Neural cell (in vitro differentiated cells): Measurements from ENCODE around the gene CTNNA2. TPM values are rescaled to one million over a fixed set of nuclear protein-coding genes. Genes with fewer than 3 reads are reported as not detected.
A peak's percentile ranks its signal among the peaks of the same experiment; 100 is the strongest.

Source experiments
- H2AFZ ChIP-seq: fragments of 200-600, 300-800 bp; sonication (generic), shearing (Covaris generic); 2 replicates; pipeline ENCODE4 v1.6.0; 2014; ENCODE audit warnings: low read depth, mild to moderate bottlenecking, antibody characterized with exemption, low read length, moderate library complexity
- H3F3A ChIP-seq: fragments of 200-600 bp; shearing (Covaris generic); 2 replicates; pipeline ENCODE4 v1.6.1; 2016; ENCODE audit warnings: mild to moderate bottlenecking, moderate library complexity, mixed read lengths, antibody characterized with exemption, low read length; ENCODE audit not compliant: insufficient read depth, poor library complexity, severe bottlenecking
- H3K27ac ChIP-seq: fragments of 200-600, 300-800 bp; sonication (generic), shearing (Covaris generic); 2 replicates; pipeline ENCODE4 v1.5.1; 2014; ENCODE audit warnings: mild to moderate bottlenecking, low read length, moderate library complexity
- H3K27me3 ChIP-seq: fragments of 300-800, 200-600 bp; sonication (generic), shearing (Covaris generic); 2 replicates; pipeline ENCODE4 v1.6.0; 2014; ENCODE audit warnings: mild to moderate bottlenecking, low read depth, low read length, moderate library complexity; ENCODE audit not compliant: insufficient read depth
- H3K36me3 ChIP-seq: fragments of 300-800, 200-600 bp; sonication (generic), shearing (Covaris generic); 2 replicates; pipeline ENCODE4 v1.5.1; 2014; ENCODE audit warnings: mild to moderate bottlenecking, antibody characterized with exemption, low read length, moderate library complexity; ENCODE audit not compliant: insufficient read depth
- H3K4me2 ChIP-seq: fragments of 300-800, 200-600 bp; sonication (generic), shearing (Covaris generic); 2 replicates; pipeline ENCODE4 v1.6.0; 2014; ENCODE audit warnings: mild to moderate bottlenecking, low read length
- H3K4me3 ChIP-seq: fragments of 300-800, 200-600 bp; sonication (generic), shearing (Covaris generic); 2 replicates; pipeline ENCODE4 v1.5.1; 2014; ENCODE audit warnings: mild to moderate bottlenecking, low read length, moderate library complexity
- H3K79me2 ChIP-seq: fragments of 200-600 bp; shearing (Covaris generic); replicated peaks from 2 replicates; pipeline ENCODE4 v1.6.0; 2014; ENCODE audit warnings: mild to moderate bottlenecking, low read length, moderate library complexity; ENCODE audit not compliant: insufficient read depth
- H3K9ac ChIP-seq: fragments of 300-800, 200-600 bp; sonication (generic), shearing (Covaris generic); 2 replicates; pipeline ENCODE4 v1.6.1; 2016; ENCODE audit warnings: mild to moderate bottlenecking, low read length, mixed read lengths
- H3K9me2 ChIP-seq: fragments of 200-600 bp; shearing (Covaris generic); 2 replicates; pipeline ENCODE4 v1.6.1; 2016; ENCODE audit warnings: mild to moderate bottlenecking, low read length, mixed read lengths; ENCODE audit not compliant: insufficient read depth
- H3K9me3 ChIP-seq: fragments of 200-600, 300-800 bp; sonication (generic), shearing (Covaris generic); 2 replicates; pipeline ENCODE4 v1.6.1; 2016; ENCODE audit warnings: mild to moderate bottlenecking, mixed run types, low read length, moderate library complexity, mixed read lengths
- H4K20me1 ChIP-seq: fragments of 200-600 bp; shearing (Covaris generic); 2 replicates; pipeline ENCODE4 v1.6.1; 2016; ENCODE audit warnings: mild to moderate bottlenecking, mixed run types; ENCODE audit not compliant: insufficient read depth
- CTCF ChIP-seq: fragments of 450-650 bp; IDR thresholded peaks from 2 replicates; pipeline ENCODE4 v1.5.1; 2014; ENCODE audit warnings: antibody characterized with exemption, mild to moderate bottlenecking, moderate library complexity; ENCODE audit not compliant: poor library complexity, severe bottlenecking
- EP300 ChIP-seq: fragments of 450-650 bp; conservative IDR thresholded peaks from 2 replicates; pipeline ENCODE4 v1.6.1; 2014; ENCODE audit warnings: antibody characterized with exemption, mild to moderate bottlenecking, moderate library complexity; ENCODE audit not compliant: poor library complexity, severe bottlenecking
- EZH2 ChIP-seq: fragments of 200-600, 300-800 bp; shearing (Covaris generic), sonication (generic); IDR thresholded peaks from 2 replicates; pipeline ENCODE4 v1.6.1; 2014; ENCODE audit warnings: antibody characterized with exemption, low read length, borderline replicate concordance, mild to moderate bottlenecking; ENCODE audit not compliant: insufficient read depth, poor library complexity, severe bottlenecking
- MXI1 ChIP-seq: fragments of 450-650 bp; conservative IDR thresholded peaks from 2 replicates; pipeline ENCODE4 v1.6.1; 2014; ENCODE audit warnings: antibody characterized with exemption, mild to moderate bottlenecking; ENCODE audit not compliant: poor library complexity, severe bottlenecking
- POLR2AphosphoS5 ChIP-seq: IDR thresholded peaks from 2 replicates; pipeline ENCODE4 v1.6.1; 2012
- RAD21 ChIP-seq: fragments of 450-650 bp; conservative IDR thresholded peaks from 2 replicates; pipeline ENCODE4 v1.6.1; 2014; ENCODE audit warnings: antibody characterized with exemption, mild to moderate bottlenecking, moderate library complexity
- REST ChIP-seq: IDR thresholded peaks from 2 replicates; pipeline ENCODE4 v1.6.1; 2012; ENCODE audit warnings: borderline replicate concordance
- SMC3 ChIP-seq: fragments of 450-650 bp; conservative IDR thresholded peaks from 2 replicates; pipeline ENCODE4 v1.6.1; 2014; ENCODE audit warnings: antibody characterized with exemption, mild to moderate bottlenecking, moderate library complexity; ENCODE audit not compliant: poor library complexity
- TAF1 ChIP-seq: IDR thresholded peaks from 2 replicates; pipeline ENCODE4 v1.6.1; 2012; ENCODE audit warnings: low read depth
- polyA plus RNA-seq: library from polyadenylated mRNA; depleted of rRNA; stranded (reverse); fragments of >200 nt; gene quantifications from 2 replicates; pipeline ENCODE4 v1.2.3, GENCODE V29; 2014

Gene CTNNA2
- polyA plus RNA-seq, 1 donor from 2014 or later: 194 TPM

DNA sequence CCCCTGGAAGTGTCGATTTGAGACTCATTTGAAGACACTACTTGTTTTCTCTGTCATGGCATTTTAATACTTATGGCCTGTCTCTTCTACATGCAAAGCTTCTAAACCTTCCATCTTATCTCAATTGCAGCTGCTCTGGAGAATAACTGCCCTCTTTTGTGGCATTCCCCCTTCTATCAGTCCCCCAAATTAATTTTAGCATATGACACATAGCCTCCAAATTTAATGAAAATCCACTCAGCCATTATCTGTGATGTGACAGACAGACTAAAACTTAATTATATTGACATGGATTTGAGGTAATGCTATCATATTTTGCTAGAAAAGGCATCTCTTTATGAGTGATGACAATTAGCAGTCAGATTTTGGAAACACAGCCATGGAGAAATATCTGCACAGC lies 720.5 kb downstream of the CTNNA2 start:
- no peak overlapping the region for H3K9ac ChIP-seq
- H3K36me3 ChIP-seq: no peaks in the 10 kb centered on the region
- TF ChIP-seq CTCF (no peak), RAD21 (no peak), EZH2 (no peak), REST (no peak), MXI1 (no peak), SMC3 (no peak), TAF1 (no peak), POLR2AphosphoS5 (no peak), EP300 (no peak)
- H3F3A ChIP-seq: no peaks in the 10 kb centered on the region
- no peaks in the 10 kb centered on the region for H3K27me3 ChIP-seq
- H3K9me2 ChIP-seq: no peaks in the 10 kb centered on the region
- H3K9me3 ChIP-seq: no peaks in the 10 kb centered on the region
- H4K20me1 ChIP-seq: no peaks in the 10 kb centered on the region
- H2AFZ ChIP-seq: no peak overlapping the region
- no peak overlapping the region for H3K27ac ChIP-seq
- no peak overlapping the region for H3K4me2 ChIP-seq
- H3K79me2 ChIP-seq: no peaks in the 10 kb centered on the region
- no peak overlapping the region for H3K4me3 ChIP-seq

DNA sequence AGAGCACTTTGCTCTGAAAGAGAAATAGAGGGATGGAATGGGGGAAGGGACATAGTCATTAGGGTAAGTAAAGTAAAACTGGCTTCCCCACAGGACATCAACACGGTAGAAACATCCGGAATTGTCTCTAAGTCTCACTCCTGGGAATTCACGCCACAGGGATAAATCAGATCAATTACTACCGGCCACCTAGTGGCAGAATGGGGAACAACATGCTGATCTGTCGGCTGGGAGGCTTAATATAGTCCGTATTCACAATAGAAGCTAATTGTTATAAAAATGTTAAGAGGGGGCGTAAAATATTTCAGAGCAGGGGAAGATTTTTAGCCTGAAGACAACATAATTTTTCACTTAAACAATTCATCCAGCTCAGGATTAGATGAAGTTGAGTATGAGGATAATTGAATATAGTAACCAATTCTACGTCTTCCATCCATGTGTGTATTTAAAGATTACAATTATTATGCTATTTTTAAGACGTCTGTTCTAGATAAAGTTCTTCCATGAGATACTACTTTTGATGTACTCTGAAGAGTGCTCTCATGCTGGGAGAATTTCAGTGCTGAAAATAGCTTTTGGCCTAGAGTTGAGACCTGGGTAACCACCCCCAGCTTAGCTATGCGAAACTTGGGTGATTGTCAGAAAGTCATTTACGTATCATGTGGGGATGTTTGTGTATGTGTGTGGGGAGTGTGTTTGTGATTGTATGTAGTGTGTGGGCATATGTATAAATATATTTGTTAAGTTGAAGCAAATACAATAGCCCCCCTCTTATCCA lies 726.0 kb downstream of the CTNNA2 start:
- Histone ChIP-seq H3K4me3 (no peak overlapping the region), H3K9me3 (no peaks in the 10 kb centered on the region), H4K20me1 (no peaks in the 10 kb centered on the region), H3K27me3 (no peaks in the 10 kb centered on the region), H3K9ac (no peak overlapping the region), H3K79me2 (no peaks in the 10 kb centered on the region), H3K27ac (no peak overlapping the region), H3K9me2 (no peaks in the 10 kb centered on the region), H3F3A (no peaks in the 10 kb centered on the region), H3K36me3 (no peaks in the 10 kb centered on the region), H2AFZ (no peak overlapping the region), H3K4me2 (no peak overlapping the region)
- peak; percentile 38 for TF ChIP-seq SMC3
- no peak for TF ChIP-seq TAF1
- TF ChIP-seq EZH2: no peak
- peak; percentile 64 for TF ChIP-seq CTCF
- TF ChIP-seq POLR2AphosphoS5: no peak
- TF ChIP-seq REST: no peak
- TF ChIP-seq RAD21: no peak
- no peak for TF ChIP-seq EP300
- no peak for TF ChIP-seq MXI1
